IPS-18a (cell line): ENCODE measurements around the gene TEDC1.

Source experiments
- H3K27ac ChIP-seq: one replicate; pipeline ENCODE4 v1.5.1; 2013; ENCODE audit warnings: low read length
- H3K27me3 ChIP-seq: one replicate; pipeline ENCODE4 v1.6.1; 2013; ENCODE audit warnings: mild to moderate bottlenecking, low read length; ENCODE audit not compliant: control insufficient read depth, insufficient read depth
- H3K36me3 ChIP-seq: one replicate; pipeline ENCODE4 v1.6.1; 2013; ENCODE audit warnings: low read depth, low read length; ENCODE audit not compliant: control insufficient read depth
- H3K4me1 ChIP-seq: one replicate; pipeline ENCODE4 v1.6.1; 2013; ENCODE audit warnings: low read depth, low read length; ENCODE audit not compliant: control insufficient read depth
- H3K4me3 ChIP-seq: one replicate; pipeline ENCODE4 v1.5.1; 2013; ENCODE audit warnings: low read length
- H3K9ac ChIP-seq: one replicate; pipeline ENCODE4 v1.6.1; 2013; ENCODE audit warnings: mild to moderate bottlenecking, low read length, moderate library complexity
- H3K9me3 ChIP-seq: one replicate; pipeline ENCODE4 v1.6.1; 2013; ENCODE audit warnings: low read depth, low read length; ENCODE audit not compliant: control insufficient read depth

Gene TEDC1

DNA sequence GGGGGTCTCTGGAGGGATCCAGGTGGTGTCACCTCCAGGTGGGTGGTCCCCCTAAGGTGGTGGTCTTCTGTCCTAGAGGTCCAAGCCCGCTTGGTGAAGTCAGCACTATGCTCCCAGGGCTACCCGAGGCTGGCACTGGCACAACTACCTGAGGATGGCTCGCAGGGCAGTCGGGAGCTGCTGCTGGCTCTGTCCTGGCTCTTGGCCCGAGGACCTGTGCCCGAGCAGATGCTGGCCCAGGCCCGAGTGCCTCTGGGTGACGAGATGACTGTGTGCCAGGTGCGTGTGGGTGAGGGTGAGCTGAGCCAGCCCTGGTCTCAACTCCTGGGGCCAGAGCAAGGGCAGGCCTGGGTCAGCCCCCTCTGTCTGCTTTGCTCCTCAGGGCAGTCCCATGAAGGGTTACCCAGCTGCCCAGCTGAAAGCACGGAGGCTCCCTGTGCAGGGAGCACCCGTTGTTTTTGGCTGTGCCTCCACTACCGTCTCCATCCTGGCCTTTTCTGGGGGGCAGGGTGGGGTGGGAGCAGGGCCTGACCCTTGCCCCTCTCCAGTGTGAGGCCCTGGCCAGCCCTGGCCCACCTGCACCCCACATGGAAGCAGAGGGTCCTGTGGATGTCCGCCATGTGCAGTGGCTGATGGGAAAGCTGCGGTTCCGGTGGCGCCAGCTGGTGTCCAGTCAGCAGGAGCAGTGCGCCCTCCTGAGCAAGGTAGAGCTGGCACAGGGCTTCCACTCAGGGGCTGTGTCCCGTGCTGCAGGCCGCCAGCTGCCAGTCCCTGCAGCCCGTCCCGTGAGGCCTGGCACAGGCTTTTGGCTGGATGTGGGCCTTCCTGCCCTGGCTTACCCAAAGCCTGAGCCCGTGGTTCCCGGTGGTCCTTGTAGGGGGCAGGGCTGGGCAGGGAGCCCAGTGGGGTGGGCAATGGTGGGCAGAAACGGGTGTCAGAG is 1.3 kb downstream of the TEDC1 start:
- H3K9ac ChIP-seq, result no peak overlapping the region
- H3K4me3 ChIP-seq, result peak overlapping the region; percentile 76
- peaks cover 24% of the 10 kb centered on the region for H3K27me3 ChIP-seq
- H3K36me3 ChIP-seq, result no peaks in the 10 kb centered on the region
- H3K4me1 ChIP-seq, result peaks cover 4% of the 10 kb centered on the region
- H3K27ac ChIP-seq, result no peak overlapping the region
- no peaks in the 10 kb centered on the region for H3K9me3 ChIP-seq

DNA sequence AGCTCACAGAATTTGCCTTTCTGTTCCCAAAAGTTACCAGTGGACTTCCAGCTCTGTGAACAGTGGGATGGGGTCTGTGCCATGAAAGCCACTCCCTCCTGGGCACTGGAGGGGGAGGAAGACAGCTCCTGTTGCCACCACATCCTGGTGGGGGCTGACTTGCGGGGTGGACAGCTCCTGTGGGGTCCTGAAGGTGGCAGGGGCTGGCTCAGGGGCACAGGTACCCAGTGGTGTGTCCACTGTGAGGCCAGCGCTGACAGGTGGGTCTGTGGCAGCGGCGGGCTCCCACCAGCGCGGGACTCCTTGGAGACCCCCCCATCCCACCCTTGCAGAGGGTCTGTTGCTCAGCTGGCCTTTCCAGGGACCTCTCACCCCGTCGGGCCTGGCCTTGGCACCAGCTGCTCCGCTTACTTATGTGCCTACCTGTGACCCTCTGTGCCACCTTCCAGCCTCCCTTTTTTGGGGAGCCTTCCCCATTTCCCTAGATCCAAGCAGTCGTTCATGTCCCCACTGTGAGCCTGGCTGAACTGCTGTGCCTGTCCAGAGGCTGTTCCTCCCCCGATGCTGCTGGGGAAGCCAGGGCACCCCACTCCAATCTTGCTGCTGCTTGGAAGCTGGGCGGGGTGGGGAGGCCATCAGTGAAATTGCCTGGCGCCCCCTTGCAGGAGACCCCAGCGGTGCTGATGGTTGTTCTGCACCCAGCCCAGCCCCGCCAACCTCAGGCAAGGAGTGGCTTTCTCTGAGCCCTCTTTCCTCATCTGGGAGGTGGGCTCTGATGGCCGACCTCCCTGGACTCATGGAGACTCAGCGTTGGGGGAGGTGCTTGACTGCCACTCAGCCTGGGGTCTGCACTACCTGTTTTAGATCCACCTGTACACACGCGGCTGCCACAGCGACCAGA is 2.2 kb downstream of the TEDC1 start:
- H3K4me1 ChIP-seq, result peaks cover 4% of the 10 kb centered on the region
- peaks cover 14% of the 10 kb centered on the region for H3K27me3 ChIP-seq
- no peaks in the 10 kb centered on the region for H3K9me3 ChIP-seq
- H3K36me3 ChIP-seq, result no peaks in the 10 kb centered on the region
- H3K9ac ChIP-seq, result no peak overlapping the region
- no peak overlapping the region for H3K27ac ChIP-seq
- no peak overlapping the region for H3K4me3 ChIP-seq

DNA sequence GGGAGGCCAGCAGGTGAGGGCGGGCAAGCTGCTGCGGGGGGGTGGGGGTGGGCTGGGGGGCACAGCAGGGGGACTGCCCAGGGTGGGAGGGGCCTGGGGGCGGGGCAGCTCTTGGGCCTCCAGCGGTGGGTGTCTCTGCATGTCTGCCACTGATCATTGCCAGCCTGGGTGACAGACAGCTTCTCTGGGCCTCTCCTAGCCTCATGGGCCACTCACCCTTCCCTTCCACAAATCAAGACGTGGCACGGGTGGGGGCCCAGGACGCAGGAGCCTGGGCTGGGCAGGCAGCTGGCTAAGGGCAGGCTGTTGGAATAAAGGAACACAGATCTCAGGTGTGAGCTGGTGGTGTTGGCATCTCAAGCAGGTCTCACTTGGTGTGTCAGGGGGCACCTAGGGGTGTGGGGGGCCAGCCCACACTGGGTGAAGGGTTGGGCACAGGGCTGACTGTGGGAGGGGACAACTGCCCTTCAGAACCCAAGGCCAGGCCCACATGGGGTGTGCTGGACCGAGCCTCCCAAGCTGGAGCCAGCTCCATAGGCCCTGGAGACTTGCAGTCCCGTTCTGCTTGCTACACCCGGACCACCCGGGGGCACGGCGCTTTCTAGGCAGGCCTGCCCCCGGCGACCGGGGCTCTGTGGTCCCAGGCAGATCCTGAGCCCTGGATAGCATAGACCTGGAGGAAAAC is 3.0 kb downstream of the TEDC1 start:
- Histone ChIP-seq H3K4me3 (no peak overlapping the region), H3K4me1 (peaks cover 4% of the 10 kb centered on the region), H3K9me3 (no peaks in the 10 kb centered on the region)

DNA sequence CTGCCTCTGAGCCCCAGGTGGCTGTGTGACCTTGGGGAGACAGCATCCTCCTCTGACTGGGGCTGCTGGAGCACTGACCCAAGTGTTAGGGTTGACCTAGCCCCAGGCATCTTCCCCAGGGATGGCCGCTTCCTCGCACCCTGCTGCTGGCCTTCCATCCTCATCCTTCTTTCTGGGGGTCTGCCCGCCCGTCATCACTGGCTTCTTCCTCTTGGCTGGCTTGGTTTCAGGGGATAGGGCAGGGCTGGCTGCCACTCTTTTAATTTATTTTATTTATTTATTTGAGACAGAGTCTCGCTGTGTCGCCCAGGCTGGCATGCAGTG is 3.5 kb downstream of the TEDC1 start:
- Histone ChIP-seq H3K4me1 (no peaks in the 10 kb centered on the region), H3K36me3 (no peaks in the 10 kb centered on the region), H3K9ac (no peak overlapping the region)

More for the DNA sequence above, 3.0 kb downstream of the TEDC1 start:
- no peak overlapping the region for H3K27ac ChIP-seq
- peaks cover 6% of the 10 kb centered on the region for H3K27me3 ChIP-seq
- no peak overlapping the region for H3K9ac ChIP-seq
- no peaks in the 10 kb centered on the region for H3K36me3 ChIP-seq

DNA sequence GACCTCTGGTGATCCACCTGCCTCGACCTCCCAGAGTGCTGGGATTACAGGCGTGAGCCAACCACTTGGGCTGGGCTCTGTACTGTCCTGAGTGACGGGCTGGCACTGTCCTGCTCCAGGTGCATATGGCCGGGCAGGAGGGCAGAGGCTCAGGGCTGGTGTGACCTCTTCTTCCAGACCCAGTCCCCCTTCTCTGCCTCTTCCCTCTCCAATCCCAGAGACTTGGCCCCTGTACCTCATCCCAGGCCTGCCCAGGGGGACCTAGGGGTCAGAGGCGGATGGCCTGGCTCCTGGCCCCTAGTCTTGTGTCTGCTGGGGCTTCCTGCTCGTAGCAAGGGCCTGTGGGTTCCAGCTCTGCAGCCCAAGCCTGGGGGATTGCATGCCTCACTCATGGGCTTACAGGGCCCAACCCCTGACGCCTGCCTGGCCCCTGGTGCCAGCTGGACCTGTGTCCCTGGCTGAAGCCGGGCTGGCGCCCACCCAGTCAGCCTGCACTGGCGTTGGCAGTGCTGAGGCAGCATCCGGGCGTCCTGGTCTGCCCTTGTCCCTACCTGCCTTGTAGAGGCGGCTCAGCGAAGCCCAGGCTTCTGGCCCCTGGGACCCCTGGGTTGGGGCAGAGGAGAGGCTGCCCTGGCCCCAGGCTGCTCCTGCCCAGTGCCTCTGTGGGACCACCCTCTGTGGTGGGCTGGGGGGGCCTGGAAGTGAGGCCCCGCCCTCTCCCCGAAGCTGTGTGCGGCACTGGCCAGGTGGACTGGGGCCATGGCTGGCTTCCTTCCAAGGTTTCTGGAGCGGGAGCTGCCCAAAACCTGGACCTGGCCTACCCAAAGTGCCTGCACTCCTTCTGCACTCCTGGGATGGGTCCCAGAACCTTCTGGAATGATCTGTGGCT is 4.3 kb downstream of the TEDC1 start:
- H3K27me3 ChIP-seq, result no peaks in the 10 kb centered on the region
- no peak overlapping the region for H3K9ac ChIP-seq
- no peak overlapping the region for H3K27ac ChIP-seq
- no peak overlapping the region for H3K4me3 ChIP-seq
- no peaks in the 10 kb centered on the region for H3K36me3 ChIP-seq
- H3K4me1 ChIP-seq, result no peaks in the 10 kb centered on the region
- H3K9me3 ChIP-seq, result no peaks in the 10 kb centered on the region

More for the DNA sequence above, 3.5 kb downstream of the TEDC1 start:
- Histone ChIP-seq H3K27me3 (peaks cover under 1% of the 10 kb centered on the region), H3K27ac (no peak overlapping the region), H3K9me3 (no peaks in the 10 kb centered on the region), H3K4me3 (no peak overlapping the region)

DNA sequence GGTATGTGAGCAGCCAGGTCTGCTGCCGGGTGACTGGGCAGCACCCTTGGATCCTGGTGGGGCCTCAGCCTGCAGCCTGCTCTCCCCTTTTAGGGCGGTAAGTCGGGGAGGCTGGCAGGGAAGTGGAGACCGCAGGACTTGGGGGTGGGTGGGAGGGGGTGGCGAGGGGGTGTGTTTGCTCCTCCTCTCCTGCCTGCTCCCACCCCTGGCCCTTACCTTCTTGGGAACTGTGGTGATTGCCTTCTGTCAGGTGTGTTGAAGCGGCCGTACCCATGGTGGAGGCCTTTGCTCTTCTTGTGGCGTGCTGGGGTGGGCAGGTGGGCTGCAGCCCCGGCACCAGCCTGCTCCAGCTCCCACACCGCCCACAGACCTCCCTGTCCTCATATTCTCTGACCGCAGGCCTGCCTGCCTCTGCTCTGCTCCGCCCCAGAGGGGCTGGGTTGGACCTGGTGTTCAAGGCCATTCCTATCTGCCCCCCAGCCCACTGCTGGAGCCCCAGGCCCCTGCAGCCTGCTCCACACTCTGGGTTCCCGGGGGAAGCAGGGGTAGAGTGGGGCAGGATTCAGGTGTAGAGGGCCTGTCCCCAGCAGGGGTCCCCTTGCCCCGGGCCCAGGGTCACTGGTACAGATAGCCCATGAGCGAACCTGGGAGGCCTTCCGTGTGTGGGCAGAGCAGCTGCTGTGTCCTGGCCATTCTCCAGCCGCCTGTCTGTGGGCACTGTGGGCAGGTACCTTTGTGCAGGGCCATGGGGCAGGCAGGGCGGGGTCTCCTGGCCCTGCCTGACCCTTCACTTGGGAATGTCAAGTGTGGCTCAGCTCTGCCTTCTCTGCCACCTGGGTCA is 5.2 kb downstream of the TEDC1 start:
- Histone ChIP-seq H3K9ac (no peak overlapping the region), H3K4me3 (no peak overlapping the region), H3K27me3 (no peaks in the 10 kb centered on the region), H3K27ac (no peak overlapping the region), H3K36me3 (no peaks in the 10 kb centered on the region), H3K9me3 (no peaks in the 10 kb centered on the region), H3K4me1 (no peaks in the 10 kb centered on the region)

DNA sequence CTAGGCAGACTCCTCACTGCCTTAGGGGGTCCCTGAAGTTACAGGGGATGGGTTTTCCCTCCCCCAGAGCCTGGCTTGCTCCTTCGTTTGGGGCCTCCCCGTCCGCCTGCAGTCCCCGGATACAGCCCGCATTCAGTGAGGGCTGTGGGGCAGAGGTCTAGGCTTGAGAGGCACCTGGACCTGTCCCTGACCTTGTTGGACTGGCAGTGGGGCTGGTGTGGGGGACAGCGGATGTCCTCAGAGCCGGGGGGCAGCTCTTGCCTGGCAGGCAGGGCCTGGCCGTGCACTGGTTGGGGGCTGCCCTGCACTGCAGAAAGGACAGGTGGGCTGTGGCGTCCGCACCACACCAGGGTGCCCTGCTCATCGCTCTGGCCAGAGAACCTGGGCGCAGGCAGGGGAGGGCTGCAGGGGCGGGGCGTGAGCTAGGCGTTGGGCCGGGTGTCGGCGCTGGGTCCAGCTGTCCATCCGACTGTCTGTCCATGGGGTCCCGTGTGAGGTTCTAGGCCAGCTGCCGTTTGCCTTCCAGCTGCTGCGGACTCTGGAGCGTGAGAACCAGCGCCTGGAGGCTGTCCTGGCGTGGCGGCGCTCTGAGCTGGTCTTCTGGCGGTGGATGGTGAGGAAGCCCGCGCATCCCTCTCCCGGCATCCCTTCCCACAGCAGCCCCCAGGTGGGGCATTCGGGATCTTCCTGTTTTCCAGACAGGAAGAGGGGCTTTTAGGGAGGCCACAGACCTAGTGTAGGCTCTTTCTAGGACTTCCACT is 6.0 kb downstream of the TEDC1 start:
- no peak overlapping the region for H3K4me3 ChIP-seq
- no peaks in the 10 kb centered on the region for H3K9me3 ChIP-seq
- no peaks in the 10 kb centered on the region for H3K27me3 ChIP-seq
- no peak overlapping the region for H3K27ac ChIP-seq
- H3K4me1 ChIP-seq, result no peaks in the 10 kb centered on the region
- H3K36me3 ChIP-seq, result no peaks in the 10 kb centered on the region
- no peak overlapping the region for H3K9ac ChIP-seq

DNA sequence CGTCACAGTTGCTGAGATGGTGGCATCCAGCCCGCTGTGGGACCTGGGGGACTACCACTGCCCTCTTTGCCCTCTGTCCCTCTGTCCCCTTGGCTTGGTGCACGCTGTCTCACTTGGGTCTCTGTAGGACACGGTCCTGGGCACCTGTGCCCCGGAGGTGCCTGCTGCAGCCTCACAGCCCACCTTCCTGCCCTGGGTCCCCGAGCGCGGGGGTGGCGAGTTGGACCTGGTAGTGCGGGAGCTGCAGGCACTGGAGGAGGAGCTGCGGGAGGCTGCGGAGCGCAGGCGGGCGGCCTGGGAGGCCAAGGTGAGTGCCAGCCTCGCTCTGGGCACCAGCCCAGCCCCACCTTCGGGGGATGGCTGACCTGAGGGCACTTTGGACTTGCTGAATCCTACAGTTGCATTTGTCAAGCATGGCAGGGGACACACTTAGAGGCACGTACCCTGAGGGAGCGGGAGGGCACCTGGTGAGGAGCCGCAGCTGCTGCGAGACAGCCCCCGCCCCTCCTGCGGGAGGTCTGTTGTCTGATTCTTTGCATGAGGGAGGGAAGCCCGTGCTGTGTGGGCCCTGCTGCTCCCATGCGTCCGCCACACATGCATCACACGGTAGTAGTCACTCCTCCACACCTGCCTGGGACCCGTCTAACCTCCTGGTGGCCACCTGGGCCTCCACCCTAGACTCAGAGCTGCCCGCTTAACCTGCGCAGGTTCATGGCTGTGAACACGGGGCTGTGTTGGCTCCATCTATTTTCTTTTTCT is 6.8 kb downstream of the TEDC1 start:
- Histone ChIP-seq H3K9me3 (no peaks in the 10 kb centered on the region), H3K4me1 (no peaks in the 10 kb centered on the region), H3K4me3 (no peak overlapping the region), H3K27me3 (no peaks in the 10 kb centered on the region), H3K27ac (no peak overlapping the region), H3K36me3 (no peaks in the 10 kb centered on the region), H3K9ac (no peak overlapping the region)

DNA sequence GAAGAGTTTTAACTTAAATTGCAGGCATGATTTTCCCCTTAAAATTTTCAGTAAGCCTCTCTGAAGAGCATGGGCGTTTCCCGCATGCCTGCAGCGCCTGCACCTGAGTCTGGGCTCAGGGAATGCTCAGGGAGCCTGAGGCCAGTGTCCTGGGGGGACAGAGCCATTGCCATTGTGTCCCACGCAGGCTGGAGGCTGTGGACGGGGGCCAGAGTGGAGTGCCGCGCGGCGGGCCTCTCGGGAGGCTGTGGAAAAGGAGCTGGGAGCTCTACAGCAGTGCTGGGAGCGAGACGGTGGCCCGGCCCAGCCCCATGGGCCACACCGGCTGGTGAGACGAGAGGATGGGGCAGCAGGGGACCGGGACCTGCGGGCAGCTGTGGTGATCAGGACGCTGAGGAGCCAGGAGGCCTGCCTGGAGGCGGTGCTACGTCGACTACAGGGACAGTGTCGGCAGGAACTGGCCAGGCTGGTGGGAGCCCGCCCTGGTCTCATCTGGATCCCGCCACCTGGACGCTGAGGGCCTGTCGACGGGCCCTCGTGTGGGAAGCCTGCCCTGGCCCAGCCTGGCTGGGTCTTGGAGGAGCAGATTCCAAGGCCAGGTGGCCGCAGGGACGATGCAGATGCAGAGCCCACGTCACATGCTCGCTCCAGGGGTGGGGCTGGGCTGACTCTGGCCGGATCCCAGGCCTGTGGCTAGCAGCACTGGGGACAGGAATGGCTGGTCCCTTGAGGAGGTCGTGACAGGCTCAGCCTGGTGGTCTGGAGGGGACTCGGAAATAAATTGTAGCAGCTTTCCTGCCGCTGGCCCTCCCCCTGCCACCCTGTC is 7.6 kb downstream of the TEDC1 start:
- no peaks in the 10 kb centered on the region for H3K36me3 ChIP-seq
- H3K9me3 ChIP-seq, result no peaks in the 10 kb centered on the region
- H3K4me1 ChIP-seq, result no peaks in the 10 kb centered on the region
- no peak overlapping the region for H3K9ac ChIP-seq
- H3K4me3 ChIP-seq, result no peak overlapping the region
- no peaks in the 10 kb centered on the region for H3K27me3 ChIP-seq
- H3K27ac ChIP-seq, result no peak overlapping the region
